GM12873 (cell line): ENCODE results near the gene EEF1A2.

Source experiments
- TF ChIP-seq, protein P1 (sequence below): IDR thresholded peaks from 2 replicates; pipeline ENCODE4 v1.5.1; 2012; ENCODE audit warnings: low read depth, mild to moderate bottlenecking, moderate library complexity, low read length, control low read depth; ENCODE audit not compliant: insufficient read depth; ENCODE audit errors: missing control alignments

EEF1A2 gene

DNA sequence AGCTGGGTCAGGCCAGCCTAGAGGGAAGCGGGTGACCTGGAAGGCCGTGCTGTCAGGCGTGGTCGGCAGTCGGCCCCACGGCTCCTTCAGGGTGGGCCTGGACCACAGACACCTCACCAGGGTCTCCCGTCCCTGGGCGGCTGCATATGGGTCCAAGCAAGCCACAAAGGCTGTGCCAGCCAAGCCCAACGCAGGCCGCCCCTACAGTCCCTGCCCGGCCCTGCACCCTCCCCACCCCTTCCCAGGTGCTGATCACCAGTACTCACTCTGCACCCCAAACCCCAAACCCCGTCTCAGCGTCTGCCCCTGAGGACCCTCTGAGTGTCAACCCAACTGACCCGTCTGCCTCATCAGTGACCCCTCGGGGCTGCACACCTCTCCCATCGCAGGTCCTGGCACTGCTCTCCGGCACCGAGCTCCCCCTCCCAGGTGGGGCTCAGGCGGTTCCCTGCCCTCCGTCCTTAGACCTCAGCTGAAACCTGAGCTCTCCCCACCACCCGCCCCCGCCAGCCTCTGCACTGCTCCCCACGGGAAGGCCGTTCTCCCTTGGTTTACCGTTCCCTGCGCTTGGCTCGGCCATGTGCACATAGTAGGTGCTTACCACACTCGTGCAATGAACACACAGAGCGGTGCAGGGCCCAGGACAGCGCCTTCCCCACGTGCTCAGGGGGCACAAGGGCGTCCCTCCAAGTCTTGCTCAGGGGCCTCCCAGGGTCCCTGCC lies 20.2 kb upstream of the EEF1A2 start:
- TF ChIP-seq, protein P1, sequence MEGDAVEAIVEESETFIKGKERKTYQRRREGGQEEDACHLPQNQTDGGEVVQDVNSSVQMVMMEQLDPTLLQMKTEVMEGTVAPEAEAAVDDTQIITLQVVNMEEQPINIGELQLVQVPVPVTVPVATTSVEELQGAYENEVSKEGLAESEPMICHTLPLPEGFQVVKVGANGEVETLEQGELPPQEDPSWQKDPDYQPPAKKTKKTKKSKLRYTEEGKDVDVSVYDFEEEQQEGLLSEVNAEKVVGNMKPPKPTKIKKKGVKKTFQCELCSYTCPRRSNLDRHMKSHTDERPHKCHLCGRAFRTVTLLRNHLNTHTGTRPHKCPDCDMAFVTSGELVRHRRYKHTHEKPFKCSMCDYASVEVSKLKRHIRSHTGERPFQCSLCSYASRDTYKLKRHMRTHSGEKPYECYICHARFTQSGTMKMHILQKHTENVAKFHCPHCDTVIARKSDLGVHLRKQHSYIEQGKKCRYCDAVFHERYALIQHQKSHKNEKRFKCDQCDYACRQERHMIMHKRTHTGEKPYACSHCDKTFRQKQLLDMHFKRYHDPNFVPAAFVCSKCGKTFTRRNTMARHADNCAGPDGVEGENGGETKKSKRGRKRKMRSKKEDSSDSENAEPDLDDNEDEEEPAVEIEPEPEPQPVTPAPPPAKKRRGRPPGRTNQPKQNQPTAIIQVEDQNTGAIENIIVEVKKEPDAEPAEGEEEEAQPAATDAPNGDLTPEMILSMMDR, result no peak

- TF ChIP-seq, protein P1, result no peak
These were observed 19.5 kb upstream of the EEF1A2 start for GRCh38 chr20:63518351-63518861.

GRCh38 chr20:63517376-63518309 lies 18.8 kb upstream of the EEF1A2 start:
- TF ChIP-seq, protein P1, result no peak

- TF ChIP-seq, protein P1, result no peak
These were observed 14.3 kb upstream of the EEF1A2 start for GRCh38 chr20:63513207-63513606.

- TF ChIP-seq, protein P1, result no peak
These were observed 10.2 kb upstream of the EEF1A2 start for GRCh38 chr20:63509088-63509564.

- TF ChIP-seq, protein P1, result no peak
These were observed 9.3 kb upstream of the EEF1A2 start for GRCh38 chr20:63508072-63508768.
